Fibroblast of mammary gland (primary cell): ENCODE results near the gene SPAG6.

Source experiments
- DNase-seq: peaks from one replicate; pipeline ENCODE4 v3.0.0-alpha.2; 2010; ENCODE audit warnings: low read depth
- H3K4me3 ChIP-seq: 2 replicates; pipeline ENCODE4 v1.5.1; 2011; ENCODE audit warnings: low read depth, mild to moderate bottlenecking, low read length, moderate library complexity; ENCODE audit not compliant: control insufficient read depth
- TF ChIP-seq, protein P1 (sequence below): conservative IDR thresholded peaks from 2 replicates; pipeline ENCODE4 v1.5.1; 2011; ENCODE audit warnings: low read depth, low read length, inconsistent platforms; ENCODE audit not compliant: control insufficient read depth, insufficient read depth

The SPAG6 gene

GRCh38 chr10:22456486-22456885 is 111.2 kb downstream of the SPAG6 start:
- H3K4me3 ChIP-seq = no peak overlapping the region
- TF ChIP-seq, protein P1, sequence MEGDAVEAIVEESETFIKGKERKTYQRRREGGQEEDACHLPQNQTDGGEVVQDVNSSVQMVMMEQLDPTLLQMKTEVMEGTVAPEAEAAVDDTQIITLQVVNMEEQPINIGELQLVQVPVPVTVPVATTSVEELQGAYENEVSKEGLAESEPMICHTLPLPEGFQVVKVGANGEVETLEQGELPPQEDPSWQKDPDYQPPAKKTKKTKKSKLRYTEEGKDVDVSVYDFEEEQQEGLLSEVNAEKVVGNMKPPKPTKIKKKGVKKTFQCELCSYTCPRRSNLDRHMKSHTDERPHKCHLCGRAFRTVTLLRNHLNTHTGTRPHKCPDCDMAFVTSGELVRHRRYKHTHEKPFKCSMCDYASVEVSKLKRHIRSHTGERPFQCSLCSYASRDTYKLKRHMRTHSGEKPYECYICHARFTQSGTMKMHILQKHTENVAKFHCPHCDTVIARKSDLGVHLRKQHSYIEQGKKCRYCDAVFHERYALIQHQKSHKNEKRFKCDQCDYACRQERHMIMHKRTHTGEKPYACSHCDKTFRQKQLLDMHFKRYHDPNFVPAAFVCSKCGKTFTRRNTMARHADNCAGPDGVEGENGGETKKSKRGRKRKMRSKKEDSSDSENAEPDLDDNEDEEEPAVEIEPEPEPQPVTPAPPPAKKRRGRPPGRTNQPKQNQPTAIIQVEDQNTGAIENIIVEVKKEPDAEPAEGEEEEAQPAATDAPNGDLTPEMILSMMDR = no peak
- no peak for DNase-seq

GRCh38 chr10:22458272-22459038 is 113.2 kb downstream of the SPAG6 start:
- H3K4me3 ChIP-seq = no peak overlapping the region
- no peak for DNase-seq
- TF ChIP-seq, protein P1 = no peak

GRCh38 chr10:22459496-22459895 is 114.2 kb downstream of the SPAG6 start:
- H3K4me3 ChIP-seq = no peak overlapping the region
- DNase-seq = no peak

DNA sequence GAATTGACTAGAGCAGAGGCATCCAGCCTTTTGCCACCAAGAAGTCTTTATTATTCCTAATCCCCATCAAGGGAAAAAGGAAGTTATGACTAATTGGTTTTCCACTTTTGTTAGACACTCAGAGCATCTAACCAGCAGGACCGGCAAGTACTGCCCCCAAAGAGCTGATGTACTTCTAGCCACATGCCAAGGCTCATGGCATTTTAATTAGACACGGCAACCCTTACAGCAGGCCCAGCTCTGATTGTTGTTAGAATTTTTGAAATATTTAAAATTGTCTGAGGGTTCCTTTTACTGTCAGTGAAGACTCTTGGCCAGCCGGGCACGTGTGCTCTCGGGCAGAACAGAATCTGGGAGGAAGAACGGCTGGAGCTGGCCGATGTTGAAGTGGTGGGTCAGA is 114.8 kb downstream of the SPAG6 start:
- no peak overlapping the region for H3K4me3 ChIP-seq
- DNase-seq = no peak
- TF ChIP-seq, protein P1 = no peak

More at GRCh38 chr10:22459496-22459895, 114.2 kb downstream of the SPAG6 start:
- TF ChIP-seq, protein P1 = no peak

GRCh38 chr10:22460531-22461403 is 115.5 kb downstream of the SPAG6 start:
- no peak overlapping the region for H3K4me3 ChIP-seq
- no peak for DNase-seq
- TF ChIP-seq, protein P1 = no peak

GRCh38 chr10:22461891-22462290 is 116.6 kb downstream of the SPAG6 start:
- DNase-seq = peak; percentile 52
- TF ChIP-seq, protein P1 = no peak
- no peak overlapping the region for H3K4me3 ChIP-seq
